Keratinocyte (primary cell): Measurements from ENCODE around the gene IFNL2. TPM values are rescaled to one million over a fixed set of nuclear protein-coding genes. Genes with fewer than 3 reads are reported as not detected.

Experiments used
- DNase-seq: peaks from one replicate; pipeline ENCODE4 v3.0.0-alpha.2; 2011; ENCODE audit warnings: low read depth, missing footprints, low spot score
- FAIRE-seq: peaks from 2 replicates; lab custom pipeline; 2011; peaks lifted over from hg19 to GRCh38; lab: Jason Lieb, UNC
- H2AFZ ChIP-seq: 2 replicates; pipeline ENCODE4 v1.6.0; 2012; ENCODE audit warnings: low read length, control low read depth, inconsistent platforms; ENCODE audit not compliant: control insufficient read depth
- H3K27ac ChIP-seq: 2 replicates; pipeline ENCODE4 v1.5.1; 2011; ENCODE audit warnings: low read length; ENCODE audit not compliant: control insufficient read depth, insufficient read depth
- H3K27me3 ChIP-seq: 3 replicates; pipeline ENCODE4 v1.6.0; 2011; ENCODE audit warnings: low read length; ENCODE audit not compliant: control insufficient read depth, insufficient read depth; ENCODE audit errors: extremely low read depth
- H3K36me3 ChIP-seq, 2 experiments: 2 replicates in 1 of 2; 3 replicates in 1 of 2; pipeline ENCODE4 v1.5.1; 2011; ENCODE audit warnings: low read length in 2 of 2, mild to moderate bottlenecking in 1 of 2; ENCODE audit not compliant: control insufficient read depth in 2 of 2, insufficient read depth in 2 of 2; ENCODE audit errors: extremely low read depth in 1 of 2
- H3K4me1 ChIP-seq: 3 replicates; pipeline ENCODE4 v1.5.1; 2011; ENCODE audit warnings: low read length; ENCODE audit not compliant: control insufficient read depth, insufficient read depth; ENCODE audit errors: extremely low read depth
- H3K4me2 ChIP-seq: 3 replicates; pipeline ENCODE4 v1.6.0; 2011; ENCODE audit warnings: low read depth, low read length; ENCODE audit not compliant: control insufficient read depth, insufficient read depth; ENCODE audit errors: extremely low read depth
- H3K4me3 ChIP-seq, 3 experiments: fragments of 200-600 bp in 1 of 3; sonication (generic) in 1 of 3; 2 replicates in 2 of 3; 3 replicates in 1 of 3; pipeline ENCODE4 v1.5.1; 2011 to 2016; ENCODE audit warnings: low read length in 3 of 3, mild to moderate bottlenecking in 3 of 3, control low read depth in 2 of 3, inconsistent platforms in 1 of 3, low read depth in 1 of 3, mixed read lengths in 1 of 3, mixed run types in 1 of 3, moderate library complexity in 1 of 3; ENCODE audit not compliant: control insufficient read depth in 2 of 3, insufficient read depth in 2 of 3; ENCODE audit errors: extremely low read depth in 1 of 3
- H3K79me2 ChIP-seq: 2 replicates; pipeline ENCODE4 v1.6.0; 2012; ENCODE audit warnings: low read length; ENCODE audit not compliant: control insufficient read depth, insufficient read depth
- H3K9ac ChIP-seq: 3 replicates; pipeline ENCODE4 v1.6.0; 2011; ENCODE audit warnings: low read length; ENCODE audit not compliant: control insufficient read depth, insufficient read depth; ENCODE audit errors: extremely low read depth
- H3K9me1 ChIP-seq: 3 replicates; pipeline ENCODE4 v1.6.0; 2011; ENCODE audit warnings: low read length; ENCODE audit not compliant: control insufficient read depth, insufficient read depth; ENCODE audit errors: extremely low read depth
- H3K9me3 ChIP-seq: 2 replicates; pipeline ENCODE4 v1.5.1; 2012; ENCODE audit warnings: low read depth, low read length; ENCODE audit not compliant: control insufficient read depth
- H4K20me1 ChIP-seq: 3 replicates; pipeline ENCODE4 v1.6.0; 2011; ENCODE audit warnings: low read length; ENCODE audit not compliant: control insufficient read depth, insufficient read depth; ENCODE audit errors: extremely low read depth
- CTCF ChIP-seq, 3 experiments: IDR thresholded peaks in 1 of 3; conservative IDR thresholded peaks in 1 of 3; optimal IDR thresholded peaks in 1 of 3; 2 replicates in 2 of 3; 3 replicates in 1 of 3; pipeline versions ENCODE3 to v1.5.1; 2011; ENCODE audit warnings: low read length in 3 of 3, mild to moderate bottlenecking in 3 of 3, moderate library complexity in 2 of 3, control low read depth in 1 of 3, inconsistent platforms in 1 of 3; ENCODE audit not compliant: insufficient read depth in 2 of 3; ENCODE audit errors: extremely low read depth in 1 of 3
- EZH2 ChIP-seq: IDR thresholded peaks from one replicate; pipeline ENCODE4 v1.6.1; 2012; ENCODE audit warnings: inconsistent platforms, mild to moderate bottlenecking, low read length, moderate library complexity
- dilution Hi-C: fragments of 300-500 bp; cut with MboI; formaldehyde crosslinking; loops from one replicate; pipeline ENCODE4 v1.7.0; 2020; ENCODE audit warnings: low sequenced_read_pairs; ENCODE audit not compliant: extremely low pct_ligation_motif_present
- polyA plus RNA-seq, 5 experiments: library from polyadenylated mRNA; depleted of rRNA in 3 of 5; stranded (reverse) in 3 of 5; stranded (forward) in 1 of 5; unstranded in 1 of 5; fragments of >200 nt; gene quantifications; 1 replicate in 1 of 5; 2 replicates in 3 of 5; 3 replicates in 1 of 5; pipeline versions ENCODE4 v1.2.1 to v1.2.3, GENCODE V29; 2011 to 2012; ENCODE audit warnings: missing spikeins in 2 of 5, low read depth in 1 of 5, low replicate concordance in 1 of 5

IFNL2 gene
- polyA plus RNA-seq, 1 donor (not counting 4 experiments of a cell fraction or from before 2014, with no cell fraction given): not detected

GRCh38 chr19:39297931-39298634 is 29.9 kb downstream of the IFNL2 start:
- FAIRE-seq (no peak), DNase-seq (no peak)
- Histone ChIP-seq H4K20me1 (no peaks in the 10 kb centered on the region), H3K27me3 (peaks cover 8% of the 10 kb centered on the region), H3K4me3 (no peak overlapping the region), H3K9ac (no peak overlapping the region), H3K36me3 (no peaks in the 10 kb centered on the region), H3K27ac (no peak overlapping the region), H2AFZ (no peak overlapping the region), H3K9me3 (no peaks in the 10 kb centered on the region), H3K4me2 (no peak overlapping the region), H3K4me1 (no peaks in the 10 kb centered on the region), H3K79me2 (no peaks in the 10 kb centered on the region), H3K9me1 (no peaks in the 10 kb centered on the region)
- dilution Hi-C loops: no loop called here
- no peak for TF ChIP-seq EZH2
- no peak for TF ChIP-seq CTCF (optimal IDR thresholded peaks at IDR 0.05 in 1 of 3, IDR thresholded peaks at IDR 0.05 in 1 of 3, conservative IDR thresholded peaks at IDR 0.05 in 1 of 3; ENCODE audit: extremely low read depth in 1 of 3, insufficient read depth in 2 of 3, low read length in 3 of 3)

GRCh38 chr19:39299404-39299803 is 31.2 kb downstream of the IFNL2 start:
- H3K79me2 ChIP-seq: no peaks in the 10 kb centered on the region
- no peak overlapping the region for H2AFZ ChIP-seq
- H3K36me3 ChIP-seq: no peaks in the 10 kb centered on the region
- H4K20me1 ChIP-seq: no peaks in the 10 kb centered on the region
- no peaks in the 10 kb centered on the region for H3K4me1 ChIP-seq
- DNase-seq (no peak), FAIRE-seq (no peak)
- H3K4me3 ChIP-seq: no peak overlapping the region
- peaks cover 14% of the 10 kb centered on the region for H3K27me3 ChIP-seq
- no peak overlapping the region for H3K27ac ChIP-seq
- TF ChIP-seq EZH2: no peak
- TF ChIP-seq CTCF (optimal IDR thresholded peaks at IDR 0.05 in 1 of 3, IDR thresholded peaks at IDR 0.05 in 1 of 3, conservative IDR thresholded peaks at IDR 0.05 in 1 of 3; ENCODE audit: extremely low read depth in 1 of 3, insufficient read depth in 2 of 3, low read length in 3 of 3): no peak
- no peak overlapping the region for H3K9ac ChIP-seq
- H3K9me1 ChIP-seq: no peaks in the 10 kb centered on the region
- H3K9me3 ChIP-seq: no peaks in the 10 kb centered on the region
- no peak overlapping the region for H3K4me2 ChIP-seq
- dilution Hi-C loops: no loop called here
